GM23338 (cell line): Measurements from ENCODE around the gene KLK6. TPM values are rescaled to one million over a fixed set of nuclear protein-coding genes. Genes with fewer than 3 reads are reported as not detected.

ENCODE experiments used
- ATAC-seq: fragments of 200-7000 bp; cut with Tn5 transposase; 3 replicates; pipeline ENCODE4 v1.9.1; 2020
- DNase-seq: peaks from one replicate; pipeline ENCODE4 v3.0.0-alpha.2; 2015; ENCODE audit warnings: low spot score
- H2AFZ ChIP-seq: fragments of 200-600 bp; sonication (generic); 2 replicates; pipeline ENCODE4 v1.8.0; 2016; ENCODE audit warnings: antibody characterized with exemption, mild to moderate bottlenecking, moderate library complexity
- H3F3A ChIP-seq: fragments of 200-600 bp; sonication (generic); replicated peaks from 2 replicates; pipeline ENCODE4 v1.8.0; 2017; ENCODE audit warnings: antibody characterized with exemption, mixed run types, low read depth
- H3K27ac ChIP-seq: fragments of 200-600 bp; sonication (generic); 2 replicates; pipeline ENCODE4 v1.6.1; 2016; ENCODE audit warnings: low read depth
- H3K27me3 ChIP-seq: fragments of 200-600 bp; sonication (generic); 2 replicates; pipeline ENCODE4 v1.8.0; 2016; ENCODE audit warnings: mild to moderate bottlenecking, mixed run types, moderate library complexity; ENCODE audit not compliant: insufficient read depth
- H3K36me3 ChIP-seq: fragments of 200-600 bp; sonication (generic); 2 replicates; pipeline ENCODE4 v1.8.0; 2016; ENCODE audit warnings: mild to moderate bottlenecking; ENCODE audit not compliant: insufficient read depth
- H3K4me1 ChIP-seq: fragments of 200-600 bp; sonication (generic); 2 replicates; pipeline ENCODE4 v1.8.0; 2016; ENCODE audit warnings: mild to moderate bottlenecking, moderate library complexity; ENCODE audit not compliant: insufficient read depth
- H3K4me2 ChIP-seq: fragments of 200-600 bp; sonication (generic); 2 replicates; pipeline ENCODE4 v1.7.1; 2017; ENCODE audit warnings: mixed run types
- H3K4me3 ChIP-seq: fragments of 200-600 bp; sonication (generic); 2 replicates; pipeline ENCODE4 v1.6.1; 2016; ENCODE audit warnings: mixed run types
- H3K79me2 ChIP-seq: fragments of 200-600 bp; sonication (generic); replicated peaks from 2 replicates; pipeline ENCODE4 v1.8.0; 2017; ENCODE audit warnings: mild to moderate bottlenecking; ENCODE audit not compliant: insufficient read depth
- H3K9me2 ChIP-seq: fragments of 200-600 bp; sonication (generic); 2 replicates; pipeline ENCODE4 v1.8.0; 2017; ENCODE audit not compliant: insufficient read depth
- H4K20me1 ChIP-seq: fragments of 200-600 bp; sonication (generic); replicated peaks from 2 replicates; pipeline ENCODE4 v1.8.0; 2017; ENCODE audit warnings: mild to moderate bottlenecking; ENCODE audit not compliant: insufficient read depth
- H3K27ac Mint-ChIP-seq: 2 replicates; pipeline ENCODE4 v1.8.0; 2020; ENCODE audit warnings: inconsistent platforms, mild to moderate bottlenecking, moderate library complexity, mixed read lengths
- H3K27me3 Mint-ChIP-seq: 3 replicates; pipeline ENCODE4 v1.8.0; 2022; ENCODE audit warnings: low read depth, mild to moderate bottlenecking, moderate library complexity, mixed read lengths, inconsistent platforms; ENCODE audit not compliant: insufficient read depth, poor library complexity
- H3K36me3 Mint-ChIP-seq: 3 replicates; pipeline ENCODE4 v1.8.0; 2021; ENCODE audit warnings: low read depth, mild to moderate bottlenecking, inconsistent platforms, moderate library complexity, mixed read lengths
- H3K4me1 Mint-ChIP-seq: 3 replicates; pipeline ENCODE4 v1.8.0; 2020; ENCODE audit warnings: mild to moderate bottlenecking, inconsistent platforms, mixed read lengths
- H3K4me3 Mint-ChIP-seq: 3 replicates; pipeline ENCODE4 v1.8.0; 2021; ENCODE audit warnings: moderate library complexity, mild to moderate bottlenecking, inconsistent platforms, mixed read lengths
- H3K9me3 Mint-ChIP-seq: 3 replicates; pipeline ENCODE4 v1.8.0; 2020; ENCODE audit warnings: moderate library complexity, mild to moderate bottlenecking, inconsistent platforms, mixed read lengths
- CREB1 ChIP-seq: fragments of 250-450 bp; sonication (Bioruptor Pico); IDR thresholded peaks from 2 replicates; pipeline ENCODE4 v1.5.0; 2020; ENCODE audit warnings: low read depth, mild to moderate bottlenecking, moderate library complexity
- EZH2phosphoT487 ChIP-seq: fragments of 200-600 bp; sonication (generic); IDR thresholded peaks from one replicate; pipeline ENCODE4 v1.8.1; 2018; ENCODE audit warnings: antibody characterized with exemption; ENCODE audit not compliant: unreplicated experiment
- JUNB ChIP-seq: IDR thresholded peaks from one replicate; pipeline ENCODE4 v1.6.1; 2016; ENCODE audit warnings: antibody characterized with exemption; ENCODE audit not compliant: unreplicated experiment
- POLR2AphosphoS5 ChIP-seq: IDR thresholded peaks from 2 replicates; pipeline ENCODE4 v1.6.1; 2016; ENCODE audit warnings: antibody characterized with exemption, low read depth
- STAT1 ChIP-seq: IDR thresholded peaks from one replicate; pipeline ENCODE4 v1.6.1; 2016; ENCODE audit warnings: antibody characterized with exemption; ENCODE audit not compliant: unreplicated experiment
- ZNF114 ChIP-seq: fragments of 250-450 bp; sonication (Bioruptor Pico); IDR thresholded peaks from 2 replicates; pipeline ENCODE4 v1.5.0; 2020; ENCODE audit warnings: mild to moderate bottlenecking, moderate library complexity
- ZNF331 ChIP-seq: fragments of 250-450 bp; sonication (Bioruptor Pico); IDR thresholded peaks from 2 replicates; pipeline ENCODE4 v1.5.0; 2020; ENCODE audit warnings: low read depth, mild to moderate bottlenecking, moderate library complexity
- polyA plus RNA-seq: library from polyadenylated mRNA; unstranded; fragments of >200 nt; fragmentation: Nextera tagmentation; extraction: Ambion mirVana; gene quantifications from 2 replicates; pipeline ENCODE4 v1.2.1, GENCODE V29; 2016
- total RNA-seq: library from RNA; depleted of rRNA; stranded (reverse); fragments of >200 nt; shearing (Covaris generic); gene quantifications from 2 replicates; pipeline ENCODE4 v1.2.3, GENCODE V29; 2014
- TF ChIP-seq, protein P1 (sequence below): IDR thresholded peaks from 2 replicates; pipeline ENCODE4 v1.6.1; 2016; ENCODE audit warnings: antibody characterized with exemption
- TF ChIP-seq, protein P2 (sequence below), 2 experiments: fragments of 200-600 bp in 1 of 2; sonication (generic) in 1 of 2; conservative IDR thresholded peaks; 2 replicates each; pipeline versions ENCODE4 v1.5.1 to v1.6.1; 2016 to 2017; ENCODE audit warnings: antibody characterized with exemption in 2 of 2, low read depth in 2 of 2, mild to moderate bottlenecking in 2 of 2, moderate library complexity in 1 of 2
- TF ChIP-seq, protein P3 (sequence below): fragments of 250-450 bp; sonication (Bioruptor Pico); IDR thresholded peaks from 2 replicates; pipeline ENCODE4 v1.5.0; 2020; ENCODE audit warnings: mild to moderate bottlenecking, moderate library complexity

The KLK6 gene
- total and polyA plus RNA-seq, 2 experiments from 2014 or later = 0.47 to 0.56 TPM

DNA sequence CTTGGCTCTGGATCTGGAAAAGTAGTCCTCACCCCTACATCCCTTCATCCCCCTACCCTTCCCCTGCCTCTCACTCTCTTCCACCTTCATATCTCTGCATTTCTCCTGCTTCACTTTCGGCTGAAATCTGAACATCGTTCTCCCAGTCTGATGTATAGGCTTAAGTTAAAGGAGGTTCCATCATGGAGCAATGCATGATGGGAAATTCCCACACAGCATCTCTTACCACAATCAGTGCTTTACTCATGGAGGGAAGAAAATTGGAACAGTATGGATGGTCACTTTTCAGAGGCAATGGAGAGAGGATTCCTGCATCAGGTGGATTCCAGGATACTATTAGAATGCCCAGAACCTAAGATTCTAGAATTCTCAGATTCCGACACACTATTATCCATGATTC is 38.1 kb upstream of the KLK6 start:
- Mint-ChIP-seq H3K9me3 (no peaks in the 10 kb centered on the region), H3K4me3 (no peak overlapping the region), H3K27ac (no peak overlapping the region), H3K27me3 (peaks cover 8% of the 10 kb centered on the region), H3K36me3 (no peaks in the 10 kb centered on the region), H3K4me1 (peaks cover 3% of the 10 kb centered on the region; the same call in 2 of the 3 replicates)
- H3K27me3 ChIP-seq = no peaks in the 10 kb centered on the region
- TF ChIP-seq JUNB = no peak
- no peak for TF ChIP-seq STAT1
- TF ChIP-seq EZH2phosphoT487 = no peak
- TF ChIP-seq, protein P1, sequence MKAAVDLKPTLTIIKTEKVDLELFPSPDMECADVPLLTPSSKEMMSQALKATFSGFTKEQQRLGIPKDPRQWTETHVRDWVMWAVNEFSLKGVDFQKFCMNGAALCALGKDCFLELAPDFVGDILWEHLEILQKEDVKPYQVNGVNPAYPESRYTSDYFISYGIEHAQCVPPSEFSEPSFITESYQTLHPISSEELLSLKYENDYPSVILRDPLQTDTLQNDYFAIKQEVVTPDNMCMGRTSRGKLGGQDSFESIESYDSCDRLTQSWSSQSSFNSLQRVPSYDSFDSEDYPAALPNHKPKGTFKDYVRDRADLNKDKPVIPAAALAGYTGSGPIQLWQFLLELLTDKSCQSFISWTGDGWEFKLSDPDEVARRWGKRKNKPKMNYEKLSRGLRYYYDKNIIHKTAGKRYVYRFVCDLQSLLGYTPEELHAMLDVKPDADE = no peak
- no peak for TF ChIP-seq ZNF331 (CRISPR knock-in tag)
- TF ChIP-seq, protein P2, sequence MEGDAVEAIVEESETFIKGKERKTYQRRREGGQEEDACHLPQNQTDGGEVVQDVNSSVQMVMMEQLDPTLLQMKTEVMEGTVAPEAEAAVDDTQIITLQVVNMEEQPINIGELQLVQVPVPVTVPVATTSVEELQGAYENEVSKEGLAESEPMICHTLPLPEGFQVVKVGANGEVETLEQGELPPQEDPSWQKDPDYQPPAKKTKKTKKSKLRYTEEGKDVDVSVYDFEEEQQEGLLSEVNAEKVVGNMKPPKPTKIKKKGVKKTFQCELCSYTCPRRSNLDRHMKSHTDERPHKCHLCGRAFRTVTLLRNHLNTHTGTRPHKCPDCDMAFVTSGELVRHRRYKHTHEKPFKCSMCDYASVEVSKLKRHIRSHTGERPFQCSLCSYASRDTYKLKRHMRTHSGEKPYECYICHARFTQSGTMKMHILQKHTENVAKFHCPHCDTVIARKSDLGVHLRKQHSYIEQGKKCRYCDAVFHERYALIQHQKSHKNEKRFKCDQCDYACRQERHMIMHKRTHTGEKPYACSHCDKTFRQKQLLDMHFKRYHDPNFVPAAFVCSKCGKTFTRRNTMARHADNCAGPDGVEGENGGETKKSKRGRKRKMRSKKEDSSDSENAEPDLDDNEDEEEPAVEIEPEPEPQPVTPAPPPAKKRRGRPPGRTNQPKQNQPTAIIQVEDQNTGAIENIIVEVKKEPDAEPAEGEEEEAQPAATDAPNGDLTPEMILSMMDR (conservative IDR thresholded peaks at IDR 0.05; ENCODE audit: low read depth in 2 of 2) = no peak
- no peak for TF ChIP-seq ZNF114
- no peak for TF ChIP-seq CREB1
- H3K9me2 ChIP-seq = no peaks in the 10 kb centered on the region
- H3K79me2 ChIP-seq = no peaks in the 10 kb centered on the region
- peaks cover 4% of the 10 kb centered on the region; the same call in 1 of the 2 replicates for H3K4me1 ChIP-seq
- ATAC-seq (no peak), DNase-seq (no peak)
- H3F3A ChIP-seq = no peaks in the 10 kb centered on the region
- no peak overlapping the region for H2AFZ ChIP-seq
- H3K36me3 ChIP-seq = no peaks in the 10 kb centered on the region
- no peaks in the 10 kb centered on the region for H4K20me1 ChIP-seq
- no peak overlapping the region for H3K27ac ChIP-seq
- H3K4me2 ChIP-seq = no peak overlapping the region
- no peak overlapping the region for H3K4me3 ChIP-seq

DNA sequence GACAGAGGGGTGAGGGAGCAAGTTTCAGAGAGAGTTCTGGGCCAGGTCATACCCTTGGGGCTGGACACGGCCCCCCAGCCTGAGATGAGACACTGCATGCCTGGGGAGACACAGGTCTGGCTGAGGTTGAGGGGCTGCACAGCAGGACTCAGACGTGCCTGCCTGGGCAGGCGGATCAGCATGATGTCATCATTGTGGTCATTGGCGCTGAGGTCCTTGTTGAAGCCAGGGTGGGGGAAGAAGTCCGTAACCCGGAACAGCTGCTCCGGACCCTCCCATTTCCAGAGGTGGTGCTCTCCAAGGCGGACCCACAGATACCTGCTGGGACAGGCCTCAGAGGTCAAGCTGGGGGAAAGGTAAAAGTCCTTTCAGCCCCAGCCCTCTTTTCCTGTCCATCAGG is 37.0 kb upstream of the KLK6 start:
- no peaks in the 10 kb centered on the region for H3F3A ChIP-seq
- Mint-ChIP-seq H3K27ac (no peak overlapping the region), H3K9me3 (no peaks in the 10 kb centered on the region), H3K4me1 (peaks cover 13% of the 10 kb centered on the region), H3K4me3 (no peak overlapping the region), H3K36me3 (no peaks in the 10 kb centered on the region), H3K27me3 (peaks cover 17% of the 10 kb centered on the region)
- no peaks in the 10 kb centered on the region for H3K79me2 ChIP-seq
- H4K20me1 ChIP-seq = no peaks in the 10 kb centered on the region
- H2AFZ ChIP-seq = no peak overlapping the region
- TF ChIP-seq ZNF114 = no peak
- no peak for TF ChIP-seq STAT1
- no peak for TF ChIP-seq ZNF331 (CRISPR knock-in tag)
- no peak for TF ChIP-seq POLR2AphosphoS5
- TF ChIP-seq, protein P3, sequence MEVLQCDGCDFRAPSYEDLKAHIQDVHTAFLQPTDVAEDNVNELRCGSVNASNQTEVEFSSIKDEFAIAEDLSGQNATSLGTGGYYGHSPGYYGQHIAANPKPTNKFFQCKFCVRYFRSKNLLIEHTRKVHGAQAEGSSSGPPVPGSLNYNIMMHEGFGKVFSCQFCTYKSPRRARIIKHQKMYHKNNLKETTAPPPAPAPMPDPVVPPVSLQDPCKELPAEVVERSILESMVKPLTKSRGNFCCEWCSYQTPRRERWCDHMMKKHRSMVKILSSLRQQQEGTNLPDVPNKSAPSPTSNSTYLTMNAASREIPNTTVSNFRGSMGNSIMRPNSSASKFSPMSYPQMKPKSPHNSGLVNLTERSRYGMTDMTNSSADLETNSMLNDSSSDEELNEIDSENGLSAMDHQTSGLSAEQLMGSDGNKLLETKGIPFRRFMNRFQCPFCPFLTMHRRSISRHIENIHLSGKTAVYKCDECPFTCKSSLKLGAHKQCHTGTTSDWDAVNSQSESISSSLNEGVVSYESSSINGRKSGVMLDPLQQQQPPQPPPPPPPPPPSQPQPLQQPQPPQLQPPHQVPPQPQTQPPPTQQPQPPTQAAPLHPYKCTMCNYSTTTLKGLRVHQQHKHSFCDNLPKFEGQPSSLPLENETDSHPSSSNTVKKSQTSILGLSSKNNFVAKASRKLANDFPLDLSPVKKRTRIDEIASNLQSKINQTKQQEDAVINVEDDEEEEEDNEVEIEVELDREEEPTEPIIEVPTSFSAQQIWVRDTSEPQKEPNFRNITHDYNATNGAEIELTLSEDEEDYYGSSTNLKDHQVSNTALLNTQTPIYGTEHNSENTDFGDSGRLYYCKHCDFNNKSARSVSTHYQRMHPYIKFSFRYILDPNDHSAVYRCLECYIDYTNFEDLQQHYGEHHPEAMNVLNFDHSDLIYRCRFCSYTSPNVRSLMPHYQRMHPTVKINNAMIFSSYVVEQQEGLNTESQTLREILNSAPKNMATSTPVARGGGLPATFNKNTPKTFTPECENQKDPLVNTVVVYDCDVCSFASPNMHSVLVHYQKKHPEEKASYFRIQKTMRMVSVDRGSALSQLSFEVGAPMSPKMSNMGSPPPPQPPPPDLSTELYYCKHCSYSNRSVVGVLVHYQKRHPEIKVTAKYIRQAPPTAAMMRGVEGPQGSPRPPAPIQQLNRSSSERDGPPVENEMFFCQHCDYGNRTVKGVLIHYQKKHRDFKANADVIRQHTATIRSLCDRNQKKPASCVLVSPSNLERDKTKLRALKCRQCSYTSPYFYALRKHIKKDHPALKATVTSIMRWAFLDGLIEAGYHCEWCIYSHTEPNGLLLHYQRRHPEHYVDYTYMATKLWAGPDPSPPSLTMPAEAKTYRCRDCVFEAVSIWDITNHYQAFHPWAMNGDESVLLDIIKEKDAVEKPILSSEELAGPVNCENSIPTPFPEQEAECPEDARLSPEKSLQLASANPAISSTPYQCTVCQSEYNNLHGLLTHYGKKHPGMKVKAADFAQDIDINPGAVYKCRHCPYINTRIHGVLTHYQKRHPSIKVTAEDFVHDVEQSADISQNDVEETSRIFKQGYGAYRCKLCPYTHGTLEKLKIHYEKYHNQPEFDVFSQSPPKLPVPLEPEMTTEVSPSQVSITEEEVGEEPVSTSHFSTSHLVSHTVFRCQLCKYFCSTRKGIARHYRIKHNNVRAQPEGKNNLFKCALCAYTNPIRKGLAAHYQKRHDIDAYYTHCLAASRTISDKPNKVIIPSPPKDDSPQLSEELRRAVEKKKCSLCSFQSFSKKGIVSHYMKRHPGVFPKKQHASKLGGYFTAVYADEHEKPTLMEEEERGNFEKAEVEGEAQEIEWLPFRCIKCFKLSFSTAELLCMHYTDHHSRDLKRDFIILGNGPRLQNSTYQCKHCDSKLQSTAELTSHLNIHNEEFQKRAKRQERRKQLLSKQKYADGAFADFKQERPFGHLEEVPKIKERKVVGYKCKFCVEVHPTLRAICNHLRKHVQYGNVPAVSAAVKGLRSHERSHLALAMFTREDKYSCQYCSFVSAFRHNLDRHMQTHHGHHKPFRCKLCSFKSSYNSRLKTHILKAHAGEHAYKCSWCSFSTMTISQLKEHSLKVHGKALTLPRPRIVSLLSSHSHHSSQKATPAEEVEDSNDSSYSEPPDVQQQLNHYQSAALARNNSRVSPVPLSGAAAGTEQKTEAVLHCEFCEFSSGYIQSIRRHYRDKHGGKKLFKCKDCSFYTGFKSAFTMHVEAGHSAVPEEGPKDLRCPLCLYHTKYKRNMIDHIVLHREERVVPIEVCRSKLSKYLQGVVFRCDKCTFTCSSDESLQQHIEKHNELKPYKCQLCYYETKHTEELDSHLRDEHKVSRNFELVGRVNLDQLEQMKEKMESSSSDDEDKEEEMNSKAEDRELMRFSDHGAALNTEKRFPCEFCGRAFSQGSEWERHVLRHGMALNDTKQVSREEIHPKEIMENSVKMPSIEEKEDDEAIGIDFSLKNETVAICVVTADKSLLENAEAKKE = no peak
- TF ChIP-seq, protein P2 (conservative IDR thresholded peaks at IDR 0.05; ENCODE audit: low read depth in 2 of 2) = no peak
- TF ChIP-seq EZH2phosphoT487 = no peak
- no peak overlapping the region for H3K27ac ChIP-seq
- H3K4me3 ChIP-seq = no peak overlapping the region
- no peak overlapping the region for H3K4me2 ChIP-seq
- ATAC-seq (no peak), DNase-seq (no peak)
- peaks cover 11% of the 10 kb centered on the region for H3K4me1 ChIP-seq
- no peaks in the 10 kb centered on the region for H3K27me3 ChIP-seq
- no peaks in the 10 kb centered on the region for H3K9me2 ChIP-seq
- H3K36me3 ChIP-seq = no peaks in the 10 kb centered on the region
